SK-N-SH (cell line): ENCODE data around the gene SFT2D1. TPM values are rescaled to one million over a fixed set of nuclear protein-coding genes. Genes with fewer than 3 reads are reported as not detected.

ENCODE experiments used
- CTCF ChIA-PET: fragments of 300-600, 350-600 bp; formaldehyde crosslinking; extraction: SDS; loops from one replicate; lab custom pipeline; 2021; lab: Yijun Ruan, JAX
- POLR2A ChIA-PET: fragments of 350-600 bp; sonication (Branson Sonifier 250); formaldehyde crosslinking; extraction: SDS; loops from one replicate; lab custom pipeline; 2020; ENCODE audit warnings: antibody characterized with exemption, inconsistent platforms; lab: Yijun Ruan, JAX
- DNase-seq: peaks from one replicate; pipeline ENCODE4 v3.0.0; 2012
- H2AFZ ChIP-seq: fragments of 200-600 bp; sonication (generic); 2 replicates; pipeline ENCODE4 v1.8.1; 2016; ENCODE audit warnings: antibody characterized with exemption, mild to moderate bottlenecking, low read depth
- H3F3A ChIP-seq: fragments of 200-600 bp; sonication (generic); replicated peaks from 2 replicates; pipeline ENCODE3; 2016; ENCODE audit warnings: antibody characterized with exemption, mild to moderate bottlenecking; ENCODE audit not compliant: insufficient read depth
- H3K27ac ChIP-seq, 2 experiments: fragments of 200-500 bp in 1 of 2; fragments of 200-600 bp in 1 of 2; sonication (Bioruptor generic) in 1 of 2; sonication (generic), shearing (Covaris generic) in 1 of 2; 2 replicates each; pipeline versions ENCODE4 v1.5.1 to v1.6.1; 2014 to 2016; ENCODE audit warnings: low read depth in 2 of 2, inconsistent platforms in 1 of 2, low read length in 1 of 2, mild to moderate bottlenecking in 1 of 2, mixed read lengths in 1 of 2
- H3K27me3 ChIP-seq: fragments of 200-600 bp; sonication (generic), shearing (Covaris generic); 2 replicates; pipeline ENCODE4 v1.6.1; 2016; ENCODE audit warnings: mixed run types; ENCODE audit not compliant: insufficient read depth
- H3K36me3 ChIP-seq, 2 experiments: fragments of 200-500 bp in 1 of 2; fragments of 200-600 bp in 1 of 2; sonication (Bioruptor generic) in 1 of 2; sonication (generic) in 1 of 2; replicated peaks in 1 of 2; 2 replicates each; pipeline versions ENCODE3 to v1.5.1; 2014 to 2016; ENCODE audit warnings: low read length in 1 of 2, mild to moderate bottlenecking in 1 of 2; ENCODE audit not compliant: insufficient read depth in 2 of 2, control insufficient read depth in 1 of 2
- H3K4me1 ChIP-seq, 2 experiments: fragments of 200-500 bp in 1 of 2; fragments of 200-600 bp in 1 of 2; sonication (Bioruptor generic) in 1 of 2; sonication (generic), shearing (Covaris generic) in 1 of 2; 2 replicates each; pipeline versions ENCODE4 v1.5.1 to v1.6.1; 2014 to 2016; ENCODE audit warnings: low read depth in 1 of 2, low read length in 1 of 2, mixed run types in 1 of 2; ENCODE audit not compliant: insufficient read depth in 2 of 2, control insufficient read depth in 1 of 2
- H3K4me2 ChIP-seq: fragments of 200-600 bp; sonication (generic), shearing (Covaris generic); 2 replicates; pipeline ENCODE4 v1.6.1; 2017; ENCODE audit warnings: mixed run types
- H3K4me3 ChIP-seq, 2 experiments: fragments of 200-500 bp in 1 of 2; fragments of 200-600 bp in 1 of 2; sonication (Bioruptor generic) in 1 of 2; sonication (generic), shearing (Covaris generic) in 1 of 2; 2 replicates each; pipeline versions ENCODE4 v1.5.1 to v1.8.1; 2014 to 2016; ENCODE audit warnings: low read depth in 2 of 2, inconsistent platforms in 1 of 2, low read length in 1 of 2, mild to moderate bottlenecking in 1 of 2, mixed read lengths in 1 of 2, moderate library complexity in 1 of 2
- H3K79me2 ChIP-seq: fragments of 200-600 bp; sonication (generic); 2 replicates; pipeline ENCODE4 v1.8.1; 2017; ENCODE audit warnings: mild to moderate bottlenecking; ENCODE audit not compliant: insufficient read depth
- H3K9ac ChIP-seq: fragments of 200-600 bp; sonication (generic); 2 replicates; pipeline ENCODE4 v1.6.1; 2017; ENCODE audit warnings: mixed run types
- H3K9me2 ChIP-seq: fragments of 200-600 bp; sonication (generic); 2 replicates; pipeline ENCODE4 v1.6.1; 2017; ENCODE audit warnings: mixed run types
- H3K9me3 ChIP-seq: fragments of 200-600 bp; sonication (generic); 2 replicates; pipeline ENCODE4 v1.6.1; 2017; ENCODE audit warnings: mixed run types, mild to moderate bottlenecking, moderate library complexity
- H4K20me1 ChIP-seq: fragments of 200-600 bp; sonication (generic); 2 replicates; pipeline ENCODE4 v1.6.1; 2017; ENCODE audit warnings: mild to moderate bottlenecking, mixed run types; ENCODE audit not compliant: insufficient read depth
- CHD2 ChIP-seq: fragments of 150-350 bp; IDR thresholded peaks from 2 replicates; pipeline ENCODE4 v1.6.1; 2018; ENCODE audit warnings: low read length; ENCODE audit not compliant: partially characterized antibody
- CTCF ChIP-seq: fragments of 200-600 bp; sonication (generic); IDR thresholded peaks from 2 replicates; pipeline ENCODE4 v1.6.1; 2017; ENCODE audit warnings: antibody characterized with exemption, mild to moderate bottlenecking, moderate library complexity
- ELF1 ChIP-seq: IDR thresholded peaks from 2 replicates; pipeline ENCODE4 v1.4.0; 2012
- EP300 ChIP-seq, 2 experiments: IDR thresholded peaks; 2 replicates each; pipeline versions ENCODE4 v1.4.0 to v1.6.1; 2012; ENCODE audit warnings: borderline replicate concordance in 1 of 2, low read depth in 1 of 2, low read length in 1 of 2
- EZH2phosphoT487 ChIP-seq: fragments of 200-600 bp; sonication (generic); IDR thresholded peaks from 2 replicates; pipeline ENCODE4 v1.6.1; 2017; ENCODE audit warnings: low read depth, mixed run types, mild to moderate bottlenecking, antibody characterized with exemption, moderate library complexity, borderline replicate concordance
- FOSL2 ChIP-seq: IDR thresholded peaks from 2 replicates; pipeline ENCODE4 v1.4.0; 2012; ENCODE audit warnings: low read depth, mild to moderate bottlenecking, moderate library complexity, borderline replicate concordance
- FOXJ3 ChIP-seq: sonication (generic); formaldehyde crosslinking; IDR thresholded peaks from 2 replicates; pipeline ENCODE4 v1.5.1; 2020; ENCODE audit warnings: mild to moderate bottlenecking, missing genetic modification reagents
- FOXM1 ChIP-seq: IDR thresholded peaks from 2 replicates; pipeline ENCODE4 v1.4.0; 2012; ENCODE audit warnings: low read depth, mild to moderate bottlenecking
- GABPA ChIP-seq: IDR thresholded peaks from 2 replicates; pipeline ENCODE4 v1.4.0; 2012; ENCODE audit warnings: low read depth, mild to moderate bottlenecking
- GATA2 ChIP-seq: sonication (generic); formaldehyde crosslinking; IDR thresholded peaks from 2 replicates; pipeline ENCODE4 v1.5.0; 2020; ENCODE audit warnings: mild to moderate bottlenecking, missing genetic modification reagents
- IRF3 ChIP-seq: fragments of 150-350 bp; IDR thresholded peaks from 2 replicates; pipeline ENCODE4 v1.6.1; 2016; ENCODE audit warnings: mild to moderate bottlenecking, low read depth, low read length
- JUND ChIP-seq: IDR thresholded peaks from 2 replicates; pipeline ENCODE4 v1.4.0; 2012
- MAX ChIP-seq: IDR thresholded peaks from 2 replicates; pipeline ENCODE4 v1.4.0; 2012; ENCODE audit warnings: low read depth
- MEF2A ChIP-seq: IDR thresholded peaks from 2 replicates; pipeline ENCODE4 v1.4.0; 2012; ENCODE audit warnings: low read depth, borderline replicate concordance
- MXI1 ChIP-seq: IDR thresholded peaks from 2 replicates; pipeline ENCODE4 v1.6.1; 2012; ENCODE audit warnings: mild to moderate bottlenecking, low read depth, low read length, improper control_type of control experiment
- NFIC ChIP-seq: IDR thresholded peaks from 2 replicates; pipeline ENCODE4 v1.4.0; 2012; ENCODE audit warnings: borderline replicate concordance
- NRF1 ChIP-seq: IDR thresholded peaks from 2 replicates; pipeline ENCODE4 v1.6.1; 2012; ENCODE audit warnings: low read depth, mild to moderate bottlenecking, low read length
- PBX3 ChIP-seq: IDR thresholded peaks from 2 replicates; pipeline ENCODE4; 2012
- POLR2AphosphoS5 ChIP-seq: IDR thresholded peaks from 2 replicates; pipeline ENCODE4 v1.6.1; 2012; ENCODE audit warnings: low read depth, low read length
- RAD21 ChIP-seq: IDR thresholded peaks from 2 replicates; pipeline ENCODE4 v1.6.1; 2012; ENCODE audit warnings: mild to moderate bottlenecking, low read length
- RCOR1 ChIP-seq: fragments of 150-350 bp; IDR thresholded peaks from 2 replicates; pipeline ENCODE4 v1.6.1; 2017; ENCODE audit warnings: antibody characterized with exemption, low read length
- RFX5 ChIP-seq: IDR thresholded peaks from 2 replicates; pipeline ENCODE4 v1.6.1; 2012; ENCODE audit warnings: mild to moderate bottlenecking, improper control_type of control experiment, low read length
- RXRA ChIP-seq: IDR thresholded peaks from 2 replicates; pipeline ENCODE4 v1.4.0; 2012; ENCODE audit warnings: low read depth, mild to moderate bottlenecking, borderline replicate concordance
- SIN3A ChIP-seq: IDR thresholded peaks from 2 replicates; pipeline ENCODE4 v1.6.1; 2012; ENCODE audit warnings: low read depth, mild to moderate bottlenecking, low read length, moderate library complexity, borderline replicate concordance
- SMC3 ChIP-seq: IDR thresholded peaks from 2 replicates; pipeline ENCODE4 v1.6.1; 2012; ENCODE audit warnings: low read depth, low read length, improper control_type of control experiment
- TAF1 ChIP-seq: IDR thresholded peaks from 2 replicates; pipeline ENCODE4 v1.6.1; 2012; ENCODE audit warnings: low read depth, mild to moderate bottlenecking, low read length, moderate library complexity, borderline replicate concordance
- TCF12 ChIP-seq: IDR thresholded peaks from 2 replicates; pipeline ENCODE4 v1.4.0; 2012
- TEAD4 ChIP-seq: IDR thresholded peaks from 2 replicates; pipeline ENCODE4 v1.4.0; 2012; ENCODE audit warnings: mild to moderate bottlenecking, borderline replicate concordance; ENCODE audit not compliant: insufficient read depth
- YY1 ChIP-seq: IDR thresholded peaks from 2 replicates; pipeline ENCODE4 v1.4.0; 2012; ENCODE audit warnings: low read depth, mild to moderate bottlenecking
- WGBS: methylation state at CpG from one replicate; pipeline ENCODE4 v1.1.6; 2017; ENCODE audit warnings: low lambda C conversion rate; 5-methylcytosine and 5-hydroxymethylcytosine counted together
- polyA plus RNA-seq, 3 experiments: library from polyadenylated mRNA; depleted of rRNA; stranded (reverse); fragments of >200 nt; gene quantifications; 2 replicates each; pipeline ENCODE4 v1.2.3, GENCODE V29; 2012
- TF ChIP-seq, protein P1 (sequence below): IDR thresholded peaks from 2 replicates; pipeline ENCODE4 v1.4.0; 2012; ENCODE audit warnings: low read depth, borderline replicate concordance

The SFT2D1 gene
- 93.4 and 131 TPM in 2 replicates for polyA plus RNA-seq (2012; rRNA removed)
- polyA plus RNA-seq (2012; cell fraction: cytosol; rRNA removed): 116 and 156 TPM in 2 replicates
- 30.4 and 67.7 TPM in 2 replicates for polyA plus RNA-seq (2012; cell fraction: nucleus; rRNA removed)

DNA sequence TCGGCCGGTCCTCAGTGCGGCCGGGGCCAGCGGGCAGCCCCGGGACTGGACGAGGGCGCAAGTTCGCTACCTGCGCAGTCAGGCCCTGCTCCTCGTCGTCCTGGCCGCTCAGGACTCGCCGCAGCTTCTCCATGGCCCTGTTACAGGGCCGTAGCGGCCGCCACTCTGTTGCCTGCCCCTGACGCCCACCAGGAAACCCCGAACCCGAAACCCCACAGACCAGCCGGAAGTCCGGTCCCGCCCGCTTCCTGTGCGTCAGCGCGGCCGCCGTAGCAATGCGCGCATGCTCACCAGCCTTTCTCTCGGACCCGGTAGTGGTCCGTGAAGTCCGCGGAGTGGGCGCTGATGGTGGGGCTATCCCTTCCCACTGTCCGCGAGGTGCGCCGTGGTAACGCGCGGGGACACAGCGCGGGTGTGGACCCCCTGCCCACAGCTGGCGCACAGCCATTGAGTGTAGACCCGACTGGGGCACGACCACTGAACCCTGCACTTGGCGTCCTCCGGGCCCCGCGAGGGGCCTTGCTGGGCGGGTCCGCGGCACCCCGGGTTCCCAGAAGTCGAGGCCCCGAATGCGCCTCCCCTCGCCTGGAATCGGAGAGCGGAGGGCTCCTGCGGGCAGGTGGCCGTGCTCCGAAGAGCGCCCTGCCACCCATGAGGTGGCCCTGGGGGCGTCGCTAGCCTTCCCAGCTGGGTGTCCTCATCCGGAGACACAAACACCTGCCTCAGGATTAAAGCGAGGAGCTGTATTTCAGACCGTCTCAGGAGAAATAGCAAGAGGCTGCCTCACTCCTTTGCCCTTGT is at the start of gene SFT2D1:
Gene SFT2D1 (minus strand): TSS at position 197 of the 801 bp plus-strand sequence. CDS start 64 bp downstream, at position 133.
- H3K9ac ChIP-seq: peak within 1 kb of the TSS; percentile 90
- H3K27ac ChIP-seq: peak within 1 kb of the TSS; percentile 76 to 87; a peak in 3 of 4 replicates
- peak; percentile 98 for DNase-seq
- H2AFZ ChIP-seq: peak within 1 kb of the TSS; percentile 89
- peaks cover 31% of the 10 kb centered on the region for H4K20me1 ChIP-seq
- H3K27me3 ChIP-seq: no peaks in the 10 kb centered on the region
- H3K4me1 ChIP-seq: peaks cover 4 to 19% of the 10 kb centered on the region in 2 experiments; a peak in 2 of 4 replicates
- peaks cover 53% of the 10 kb centered on the region for H3K79me2 ChIP-seq
- no peaks in the 10 kb centered on the region for H3K9me2 ChIP-seq
- peak within 1 kb of the TSS; percentile 82 to 88 for H3K4me3 ChIP-seq
- no peaks in the 10 kb centered on the region for H3K9me3 ChIP-seq
- H3K36me3 ChIP-seq: peaks cover 0 to 4% of the 10 kb centered on the region in 2 experiments
- 13% methylated on average over 3 of the region's 73 CpGs for WGBS
- H3K4me2 ChIP-seq: peak within 1 kb of the TSS; percentile 85
- POLR2A ChIA-PET: no interaction called here
- CTCF ChIA-PET: interaction anchor here (1.1 to 1.8 kb wide), 3 partner anchors 12 to 39 kb away, joined by 3 to 6 read pairs (median 4); no protein-coding TSS in a partner anchor
- H3F3A ChIP-seq: no peaks in the 10 kb centered on the region
- no peak for TF ChIP-seq CTCF
- TF ChIP-seq, protein P1, sequence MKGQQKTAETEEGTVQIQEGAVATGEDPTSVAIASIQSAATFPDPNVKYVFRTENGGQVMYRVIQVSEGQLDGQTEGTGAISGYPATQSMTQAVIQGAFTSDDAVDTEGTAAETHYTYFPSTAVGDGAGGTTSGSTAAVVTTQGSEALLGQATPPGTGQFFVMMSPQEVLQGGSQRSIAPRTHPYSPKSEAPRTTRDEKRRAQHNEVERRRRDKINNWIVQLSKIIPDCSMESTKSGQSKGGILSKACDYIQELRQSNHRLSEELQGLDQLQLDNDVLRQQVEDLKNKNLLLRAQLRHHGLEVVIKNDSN: no peak
- no peak; the same call in 1 of the 2 replicates for TF ChIP-seq MXI1
- no peak for TF ChIP-seq EP300 (IDR thresholded peaks at IDR 0.05; ENCODE audit: borderline replicate concordance in 1 of 2, low read depth in 1 of 2, low read length in 1 of 2)
- no peak for TF ChIP-seq RAD21
- TF ChIP-seq FOXM1: no peak
- no peak for TF ChIP-seq JUND
- peak; percentile 54 for TF ChIP-seq MAX
- peak; percentile 88 for TF ChIP-seq GABPA
- no peak for TF ChIP-seq RFX5
- TF ChIP-seq GATA2 (CRISPR knock-in tag): no peak
- TF ChIP-seq MEF2A: no peak
- TF ChIP-seq IRF3: no peak
- TF ChIP-seq TEAD4: no peak
- TF ChIP-seq CHD2: no peak
- no peak for TF ChIP-seq RXRA
- TF ChIP-seq EZH2phosphoT487: no peak
- no peak for TF ChIP-seq TCF12
- TF ChIP-seq YY1: 0 out of 2 replicates have a peak, but pooled peaks have one; percentile 24
- TF ChIP-seq SMC3: no peak
- no peak for TF ChIP-seq RCOR1
- TF ChIP-seq POLR2AphosphoS5: peak; percentile 96
- no peak for TF ChIP-seq NFIC
- TF ChIP-seq FOXJ3 (CRISPR knock-in tag): peak; percentile 75
- peak; percentile 70 for TF ChIP-seq TAF1
- TF ChIP-seq NRF1: peak; percentile 80
- no peak for TF ChIP-seq FOSL2
- peak; percentile 32; the same call in 1 of the 2 replicates for TF ChIP-seq SIN3A
- TF ChIP-seq PBX3: no peak
- TF ChIP-seq ELF1: peak; percentile 89
